OCI-LY3 (cell line): ENCODE results near the gene PKHD1.

ENCODE experiments used
- CTCF ChIP-seq: fragments of 200-600, 300-600 bp; sonication (generic); IDR thresholded peaks from 2 replicates; pipeline ENCODE4 v1.5.1; 2014; ENCODE audit warnings: antibody characterized with exemption, low read length, low read depth
- EZH2phosphoT487 ChIP-seq: fragments of 200-600 bp; shearing (Covaris generic); IDR thresholded peaks from 2 replicates; pipeline ENCODE4 v1.6.1; 2018; ENCODE audit warnings: antibody characterized with exemption, mixed run types, low read depth

GRCh38 chr6:52000064-52000463, 87.3 kb downstream of the PKHD1 start:
- no peak for TF ChIP-seq CTCF
- no peak for TF ChIP-seq EZH2phosphoT487
